C4-2B (cell line): ENCODE measurements around the gene TRAPPC11.

Source experiments
- H3K27ac ChIP-seq: fragments of 450-650 bp; 2 replicates; pipeline ENCODE4 v1.5.1; 2017
- CTCF ChIP-seq: fragments of 450-650 bp; conservative IDR thresholded peaks from 2 replicates; pipeline ENCODE4 v1.5.1; 2017; ENCODE audit warnings: mild to moderate bottlenecking
- ZFX ChIP-seq: fragments of 450-650 bp; IDR thresholded peaks from 2 replicates; pipeline ENCODE4 v1.6.1; 2017

The TRAPPC11 gene

GRCh38 chr4:183760326-183760725, 101.2 kb downstream of the TRAPPC11 start:
- no peak for TF ChIP-seq ZFX
- no peak for TF ChIP-seq CTCF
- no peak overlapping the region for H3K27ac ChIP-seq
